Activated naive CD8-positive, alpha-beta T cell treated with anti-CD3 and anti-CD28 coated beads, Interleukin-2, amount 50 U/mL, for 24 hours (primary cell): ENCODE data around the gene ARHGAP10.
A peak's percentile ranks its signal among the peaks of the same experiment; 100 is the strongest.

ENCODE experiments used
- ATAC-seq: fragments of 150-1000 bp; cut with Tn5 transposase; one replicate; pipeline ENCODE4 v1.10.0; 2021
- DNase-seq: peaks from one replicate; pipeline ENCODE4 v3.0.0; 2021
- H3K27ac Mint-ChIP-seq: one replicate; pipeline ENCODE4 v1.8.0; 2021; ENCODE audit warnings: mild to moderate bottlenecking, mixed read lengths
- H3K27me3 Mint-ChIP-seq: one replicate; pipeline ENCODE4 v1.8.0; 2021; ENCODE audit warnings: mixed read lengths
- H3K36me3 Mint-ChIP-seq: one replicate; pipeline ENCODE4 v1.8.0; 2021; ENCODE audit warnings: low read depth, mixed read lengths
- H3K4me1 Mint-ChIP-seq: one replicate; pipeline ENCODE4 v1.8.0; 2021; ENCODE audit warnings: mixed read lengths
- H3K4me3 Mint-ChIP-seq: one replicate; pipeline ENCODE4 v1.8.0; 2021; ENCODE audit warnings: mild to moderate bottlenecking, moderate library complexity, mixed read lengths
- H3K9me3 Mint-ChIP-seq: one replicate; pipeline ENCODE4 v1.8.0; 2021; ENCODE audit warnings: mixed read lengths

ARHGAP10 gene

GRCh38 chr4:147969573-147970385 lies 237.9 kb downstream of the ARHGAP10 start:
- Mint-ChIP-seq H3K4me1 (no peaks in the 10 kb centered on the region), H3K27me3 (no peaks in the 10 kb centered on the region), H3K27ac (no peak overlapping the region), H3K4me3 (no peak overlapping the region), H3K36me3 (peaks cover 6% of the 10 kb centered on the region), H3K9me3 (peaks cover 7% of the 10 kb centered on the region)
- DNase-seq: no peak
- no peak for ATAC-seq

GRCh38 chr4:147971116-147971515 lies 239.2 kb downstream of the ARHGAP10 start:
- H3K36me3 Mint-ChIP-seq: peaks cover 6% of the 10 kb centered on the region
- ATAC-seq: no peak
- H3K27ac Mint-ChIP-seq: no peak overlapping the region
- H3K27me3 Mint-ChIP-seq: no peaks in the 10 kb centered on the region
- peaks cover 7% of the 10 kb centered on the region for H3K9me3 Mint-ChIP-seq
- no peak overlapping the region for H3K4me3 Mint-ChIP-seq
- no peaks in the 10 kb centered on the region for H3K4me1 Mint-ChIP-seq
- no peak for DNase-seq

DNA sequence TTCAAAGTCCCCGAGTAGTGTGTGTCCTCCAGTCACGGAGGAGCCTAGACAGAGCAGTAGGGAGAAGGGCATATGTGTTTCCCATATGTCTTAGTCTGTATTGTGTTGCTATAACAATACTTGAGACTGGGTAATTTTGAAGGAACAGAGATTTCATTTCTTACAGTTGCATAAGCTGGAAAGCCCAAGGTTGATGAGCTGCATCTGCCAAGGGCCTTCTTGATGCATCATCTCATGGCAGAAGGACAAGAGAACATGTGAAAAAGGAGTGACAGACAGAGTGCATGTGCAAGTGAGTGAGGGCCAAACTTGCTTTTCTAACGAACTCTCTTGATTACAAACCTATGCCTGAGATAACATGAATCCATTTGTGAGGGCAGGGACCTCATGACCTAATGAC lies 243.4 kb downstream of the ARHGAP10 start:
- ATAC-seq: no peak
- DNase-seq: no peak
- H3K27ac Mint-ChIP-seq: no peak overlapping the region

DNA sequence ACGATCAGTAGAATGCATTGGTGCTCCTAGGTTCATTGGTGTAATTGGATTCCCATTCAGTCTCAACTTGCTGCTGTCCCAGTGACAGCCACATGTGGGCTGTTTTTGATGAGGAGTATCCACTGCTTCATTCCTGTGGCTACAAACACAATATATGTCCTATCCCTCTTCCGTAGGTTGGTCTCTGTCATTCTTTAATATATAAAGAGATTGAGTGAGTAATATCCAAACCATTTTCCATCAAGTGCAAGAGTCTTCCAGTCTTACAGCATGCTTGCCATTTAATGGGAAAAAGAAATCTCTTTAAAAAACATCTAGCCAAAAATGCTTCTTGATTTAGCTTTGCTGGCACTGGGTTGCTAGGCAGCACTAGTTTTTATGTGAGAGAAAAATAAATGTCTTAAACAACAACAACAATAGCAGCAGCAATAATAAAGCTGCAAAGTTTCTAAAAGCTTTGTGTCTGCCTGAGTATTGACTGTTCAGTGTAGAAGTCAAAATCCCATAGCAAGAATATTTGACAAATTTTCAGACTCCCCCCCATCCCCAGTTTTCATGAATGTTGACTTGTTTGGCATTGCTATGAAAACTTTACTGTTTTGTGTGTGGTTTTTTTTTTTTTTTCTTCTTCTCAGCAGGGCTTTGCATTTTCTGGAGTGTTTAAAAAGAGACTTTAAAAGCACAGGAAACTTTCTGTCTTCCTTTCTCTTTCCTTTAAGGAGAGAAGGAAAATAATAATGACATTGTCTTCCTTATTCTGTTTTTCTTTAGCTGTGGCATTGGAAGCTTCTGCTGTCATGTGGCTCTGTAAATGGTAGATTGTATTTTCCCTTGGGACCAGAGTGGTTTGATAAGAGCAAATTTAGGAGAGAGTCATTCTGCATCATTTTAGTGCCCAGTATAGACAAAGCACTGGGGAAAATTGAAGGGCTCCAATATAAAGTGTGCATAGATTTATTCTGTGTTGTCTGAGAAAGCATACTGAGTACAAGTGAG lies 244.3 kb downstream of the ARHGAP10 start:
- peaks cover 5% of the 10 kb centered on the region for H3K4me1 Mint-ChIP-seq
- H3K36me3 Mint-ChIP-seq: peaks cover 12% of the 10 kb centered on the region
- ATAC-seq: no peak
- peaks cover 15% of the 10 kb centered on the region for H3K9me3 Mint-ChIP-seq
- H3K27ac Mint-ChIP-seq: no peak overlapping the region
- no peaks in the 10 kb centered on the region for H3K27me3 Mint-ChIP-seq
- DNase-seq: no peak
- no peak overlapping the region for H3K4me3 Mint-ChIP-seq

More for the DNA sequence above, 243.4 kb downstream of the ARHGAP10 start:
- no peaks in the 10 kb centered on the region for H3K27me3 Mint-ChIP-seq
- H3K36me3 Mint-ChIP-seq: peaks cover 12% of the 10 kb centered on the region
- H3K9me3 Mint-ChIP-seq: peaks cover 15% of the 10 kb centered on the region
- no peaks in the 10 kb centered on the region for H3K4me1 Mint-ChIP-seq
- H3K4me3 Mint-ChIP-seq: no peak overlapping the region

DNA sequence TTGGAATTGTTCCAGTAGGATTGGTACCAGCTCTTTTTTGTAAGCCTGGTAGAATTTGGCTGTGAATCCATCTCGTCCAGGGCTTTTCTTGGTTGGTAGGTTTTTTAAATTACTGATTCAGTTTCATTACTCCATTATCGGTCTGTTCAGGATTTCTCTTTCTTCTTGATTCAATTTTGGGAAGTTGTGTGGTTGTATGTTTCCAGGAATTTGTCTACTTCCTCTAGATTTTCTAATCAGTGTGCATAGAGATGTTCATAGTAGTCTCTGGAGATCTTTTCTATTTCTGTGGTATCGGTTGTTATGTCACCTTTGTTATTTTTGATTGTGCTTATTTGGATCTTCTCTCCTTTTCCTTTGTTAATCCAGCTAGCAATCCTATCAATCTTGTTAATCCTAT lies 248.7 kb downstream of the ARHGAP10 start:
- no peak overlapping the region for H3K27ac Mint-ChIP-seq
- no peak overlapping the region for H3K4me3 Mint-ChIP-seq
- peaks cover 7% of the 10 kb centered on the region for H3K4me1 Mint-ChIP-seq
- no peak for DNase-seq
- H3K36me3 Mint-ChIP-seq: peaks cover 7% of the 10 kb centered on the region
- no peaks in the 10 kb centered on the region for H3K27me3 Mint-ChIP-seq
- ATAC-seq: no peak
- peaks cover 8% of the 10 kb centered on the region for H3K9me3 Mint-ChIP-seq

DNA sequence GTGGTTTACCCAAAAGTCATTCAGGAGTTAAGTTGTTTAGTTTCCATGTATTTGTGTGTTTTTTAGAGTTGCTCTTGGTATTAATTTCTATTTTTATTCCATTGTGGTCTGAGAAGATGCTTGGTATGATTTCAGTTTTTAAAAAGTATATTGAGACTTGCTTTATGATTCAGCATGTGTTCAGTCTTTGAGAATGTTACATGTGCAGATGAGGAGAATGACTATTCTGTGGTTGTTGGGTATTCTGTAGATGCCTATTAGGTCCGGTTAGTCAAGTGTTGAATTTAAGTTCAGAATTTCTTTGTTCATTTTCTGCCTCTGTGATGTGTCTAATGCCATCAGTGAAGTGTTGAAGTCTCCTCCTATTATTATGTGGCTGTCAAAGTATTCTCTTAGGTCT lies 249.4 kb downstream of the ARHGAP10 start:
- Mint-ChIP-seq H3K36me3 (peaks cover 7% of the 10 kb centered on the region), H3K27me3 (no peaks in the 10 kb centered on the region), H3K4me1 (peaks cover 7% of the 10 kb centered on the region), H3K9me3 (peaks cover 8% of the 10 kb centered on the region), H3K27ac (no peak overlapping the region), H3K4me3 (no peak overlapping the region)
- no peak for ATAC-seq
- DNase-seq: no peak

- Mint-ChIP-seq H3K9me3 (no peaks in the 10 kb centered on the region), H3K36me3 (peaks cover 1% of the 10 kb centered on the region), H3K4me1 (peaks cover 7% of the 10 kb centered on the region), H3K27ac (peak overlapping the region; percentile 27), H3K4me3 (no peak overlapping the region), H3K27me3 (no peaks in the 10 kb centered on the region)
- ATAC-seq (no peak), DNase-seq (peak; percentile 4)
Observed at GRCh38 chr4:147984065-147984777, 252.3 kb downstream of the ARHGAP10 start.

- DNase-seq (no peak), ATAC-seq (peak; percentile 10)
- H3K9me3 Mint-ChIP-seq: no peaks in the 10 kb centered on the region
- H3K36me3 Mint-ChIP-seq: peaks cover 1% of the 10 kb centered on the region
- no peaks in the 10 kb centered on the region for H3K27me3 Mint-ChIP-seq
- H3K4me1 Mint-ChIP-seq: peaks cover 7% of the 10 kb centered on the region
- no peak overlapping the region for H3K27ac Mint-ChIP-seq
- H3K4me3 Mint-ChIP-seq: no peak overlapping the region
Observed at GRCh38 chr4:147984778-147985138, 252.9 kb downstream of the ARHGAP10 start.

DNA sequence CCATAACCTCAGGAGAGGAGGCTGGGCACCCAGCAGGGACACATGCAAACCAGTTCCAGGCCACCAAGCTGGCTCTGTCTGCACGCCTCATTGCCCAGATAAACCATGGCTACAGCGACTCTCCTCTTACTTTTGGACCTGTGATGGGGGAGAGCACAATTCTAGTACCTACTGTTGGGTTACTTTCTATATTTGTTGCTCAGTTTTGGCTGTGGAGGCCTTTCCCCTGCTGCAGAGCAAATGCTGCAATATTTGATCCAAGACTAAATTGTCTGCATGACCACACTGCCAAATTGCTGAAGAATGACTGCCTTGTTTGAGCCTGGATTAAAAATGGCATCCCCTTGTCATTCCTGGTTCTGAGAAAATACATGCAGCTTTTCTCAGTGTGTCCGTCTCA lies 253.5 kb downstream of the ARHGAP10 start:
- H3K9me3 Mint-ChIP-seq: no peaks in the 10 kb centered on the region
- DNase-seq (no peak), ATAC-seq (no peak)
- H3K27me3 Mint-ChIP-seq: no peaks in the 10 kb centered on the region
- no peak overlapping the region for H3K4me3 Mint-ChIP-seq
- H3K4me1 Mint-ChIP-seq: peaks cover 7% of the 10 kb centered on the region
- H3K36me3 Mint-ChIP-seq: peaks cover 1% of the 10 kb centered on the region
- H3K27ac Mint-ChIP-seq: no peak overlapping the region

GRCh38 chr4:147987252-147987651 lies 255.4 kb downstream of the ARHGAP10 start:
- Mint-ChIP-seq H3K27ac (no peak overlapping the region), H3K9me3 (no peaks in the 10 kb centered on the region), H3K36me3 (peaks cover 1% of the 10 kb centered on the region), H3K4me1 (no peaks in the 10 kb centered on the region), H3K27me3 (no peaks in the 10 kb centered on the region), H3K4me3 (no peak overlapping the region)
- DNase-seq (no peak), ATAC-seq (no peak)

GRCh38 chr4:147991543-147992283 lies 259.8 kb downstream of the ARHGAP10 start:
- H3K9me3 Mint-ChIP-seq: no peaks in the 10 kb centered on the region
- no peaks in the 10 kb centered on the region for H3K27me3 Mint-ChIP-seq
- no peaks in the 10 kb centered on the region for H3K4me1 Mint-ChIP-seq
- no peak overlapping the region for H3K27ac Mint-ChIP-seq
- H3K4me3 Mint-ChIP-seq: no peak overlapping the region
- ATAC-seq (no peak), DNase-seq (no peak)
- H3K36me3 Mint-ChIP-seq: no peaks in the 10 kb centered on the region

GRCh38 chr4:147994076-147994475 lies 262.2 kb downstream of the ARHGAP10 start:
- Mint-ChIP-seq H3K27me3 (no peaks in the 10 kb centered on the region), H3K4me1 (no peaks in the 10 kb centered on the region), H3K27ac (no peak overlapping the region), H3K4me3 (no peak overlapping the region), H3K9me3 (no peaks in the 10 kb centered on the region), H3K36me3 (no peaks in the 10 kb centered on the region)
- no peak for DNase-seq
- ATAC-seq: no peak

DNA sequence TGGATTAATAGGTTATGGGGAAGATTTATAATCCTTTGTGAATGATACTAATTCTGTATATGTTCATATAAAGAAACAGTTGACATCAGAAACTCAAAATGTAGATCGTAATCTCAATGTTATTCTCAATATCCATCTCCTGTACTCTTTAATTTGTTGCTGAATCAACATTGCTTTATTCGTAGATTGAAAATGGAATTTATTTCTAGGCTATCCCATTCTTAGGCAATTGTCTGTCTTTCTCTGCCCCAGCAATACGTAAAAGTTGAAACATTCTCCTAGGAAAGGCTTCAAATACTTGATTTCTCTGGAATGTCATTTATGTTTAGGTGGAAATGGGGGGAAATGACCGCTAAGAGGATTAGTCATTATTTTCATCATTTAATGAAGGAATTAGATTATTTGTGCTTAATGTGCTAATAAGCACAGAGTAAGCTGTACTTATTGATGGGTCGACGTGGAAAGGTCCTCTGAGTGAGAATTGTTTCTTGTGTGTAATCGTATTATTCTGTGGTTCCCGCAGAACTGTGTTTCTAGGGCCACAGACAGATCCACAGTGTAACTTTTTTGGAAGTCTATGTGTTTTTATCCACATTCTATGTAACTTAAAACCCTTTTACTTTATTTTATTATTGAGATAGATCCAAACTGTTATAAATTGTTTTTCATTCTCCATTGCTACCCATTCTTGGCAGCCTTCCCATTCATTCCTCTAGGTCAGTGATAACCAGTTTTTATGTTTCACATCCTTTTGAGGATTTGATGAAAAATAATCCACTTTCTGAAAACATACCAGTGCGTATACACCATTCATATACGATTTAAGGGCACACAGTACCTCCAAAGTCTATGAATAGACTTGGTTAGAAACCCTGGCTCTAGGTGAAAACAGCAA lies 262.9 kb downstream of the ARHGAP10 start:
- H3K36me3 Mint-ChIP-seq: no peaks in the 10 kb centered on the region
- H3K4me1 Mint-ChIP-seq: no peaks in the 10 kb centered on the region
- no peaks in the 10 kb centered on the region for H3K27me3 Mint-ChIP-seq
- H3K27ac Mint-ChIP-seq: no peak overlapping the region
- DNase-seq (no peak), ATAC-seq (no peak)
- no peak overlapping the region for H3K4me3 Mint-ChIP-seq
- no peaks in the 10 kb centered on the region for H3K9me3 Mint-ChIP-seq
